ENCODE measurements around the gene OR6C74.

DNA sequence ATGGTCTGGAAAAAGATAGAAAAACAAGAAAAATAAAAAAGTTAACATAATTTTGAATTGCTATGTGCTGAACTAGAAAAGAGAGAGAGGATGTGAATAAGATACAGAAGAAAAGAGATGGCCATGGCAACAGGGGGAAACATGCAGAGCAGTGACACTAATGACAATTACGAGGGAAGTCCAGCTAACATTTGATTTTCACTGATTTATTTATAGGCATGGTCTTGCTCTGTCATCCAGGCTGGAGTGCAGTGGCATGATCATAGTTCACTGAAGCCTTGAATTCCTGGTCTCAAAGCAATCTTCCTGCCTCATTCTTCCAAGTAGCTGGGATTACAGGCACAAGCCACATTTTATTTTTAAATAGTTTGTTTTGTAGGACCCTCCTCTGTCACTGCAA lies 1.8 kb downstream of the OR6C74 start:
- TF ChIP-seq, protein P1, sequence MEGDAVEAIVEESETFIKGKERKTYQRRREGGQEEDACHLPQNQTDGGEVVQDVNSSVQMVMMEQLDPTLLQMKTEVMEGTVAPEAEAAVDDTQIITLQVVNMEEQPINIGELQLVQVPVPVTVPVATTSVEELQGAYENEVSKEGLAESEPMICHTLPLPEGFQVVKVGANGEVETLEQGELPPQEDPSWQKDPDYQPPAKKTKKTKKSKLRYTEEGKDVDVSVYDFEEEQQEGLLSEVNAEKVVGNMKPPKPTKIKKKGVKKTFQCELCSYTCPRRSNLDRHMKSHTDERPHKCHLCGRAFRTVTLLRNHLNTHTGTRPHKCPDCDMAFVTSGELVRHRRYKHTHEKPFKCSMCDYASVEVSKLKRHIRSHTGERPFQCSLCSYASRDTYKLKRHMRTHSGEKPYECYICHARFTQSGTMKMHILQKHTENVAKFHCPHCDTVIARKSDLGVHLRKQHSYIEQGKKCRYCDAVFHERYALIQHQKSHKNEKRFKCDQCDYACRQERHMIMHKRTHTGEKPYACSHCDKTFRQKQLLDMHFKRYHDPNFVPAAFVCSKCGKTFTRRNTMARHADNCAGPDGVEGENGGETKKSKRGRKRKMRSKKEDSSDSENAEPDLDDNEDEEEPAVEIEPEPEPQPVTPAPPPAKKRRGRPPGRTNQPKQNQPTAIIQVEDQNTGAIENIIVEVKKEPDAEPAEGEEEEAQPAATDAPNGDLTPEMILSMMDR (IDR thresholded peaks at IDR 0.05 in 2 of 3, conservative IDR thresholded peaks at IDR 0.05 in 1 of 3; ENCODE audit: borderline replicate concordance in 1 of 3, insufficient read depth in 1 of 3, low read depth in 2 of 3, low read length in 2 of 3): no peak
- TF ChIP-seq EZH2 (IDR thresholded peaks at IDR 0.05): no peak
- TF ChIP-seq, protein P2, sequence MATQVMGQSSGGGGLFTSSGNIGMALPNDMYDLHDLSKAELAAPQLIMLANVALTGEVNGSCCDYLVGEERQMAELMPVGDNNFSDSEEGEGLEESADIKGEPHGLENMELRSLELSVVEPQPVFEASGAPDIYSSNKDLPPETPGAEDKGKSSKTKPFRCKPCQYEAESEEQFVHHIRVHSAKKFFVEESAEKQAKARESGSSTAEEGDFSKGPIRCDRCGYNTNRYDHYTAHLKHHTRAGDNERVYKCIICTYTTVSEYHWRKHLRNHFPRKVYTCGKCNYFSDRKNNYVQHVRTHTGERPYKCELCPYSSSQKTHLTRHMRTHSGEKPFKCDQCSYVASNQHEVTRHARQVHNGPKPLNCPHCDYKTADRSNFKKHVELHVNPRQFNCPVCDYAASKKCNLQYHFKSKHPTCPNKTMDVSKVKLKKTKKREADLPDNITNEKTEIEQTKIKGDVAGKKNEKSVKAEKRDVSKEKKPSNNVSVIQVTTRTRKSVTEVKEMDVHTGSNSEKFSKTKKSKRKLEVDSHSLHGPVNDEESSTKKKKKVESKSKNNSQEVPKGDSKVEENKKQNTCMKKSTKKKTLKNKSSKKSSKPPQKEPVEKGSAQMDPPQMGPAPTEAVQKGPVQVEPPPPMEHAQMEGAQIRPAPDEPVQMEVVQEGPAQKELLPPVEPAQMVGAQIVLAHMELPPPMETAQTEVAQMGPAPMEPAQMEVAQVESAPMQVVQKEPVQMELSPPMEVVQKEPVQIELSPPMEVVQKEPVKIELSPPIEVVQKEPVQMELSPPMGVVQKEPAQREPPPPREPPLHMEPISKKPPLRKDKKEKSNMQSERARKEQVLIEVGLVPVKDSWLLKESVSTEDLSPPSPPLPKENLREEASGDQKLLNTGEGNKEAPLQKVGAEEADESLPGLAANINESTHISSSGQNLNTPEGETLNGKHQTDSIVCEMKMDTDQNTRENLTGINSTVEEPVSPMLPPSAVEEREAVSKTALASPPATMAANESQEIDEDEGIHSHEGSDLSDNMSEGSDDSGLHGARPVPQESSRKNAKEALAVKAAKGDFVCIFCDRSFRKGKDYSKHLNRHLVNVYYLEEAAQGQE (IDR thresholded peaks at IDR 0.05; ENCODE audit: low read depth): no peak
- TF ChIP-seq POLR2A (IDR thresholded peaks at IDR 0.05; ENCODE audit: borderline replicate concordance, extremely low read depth, insufficient read depth, insufficient read length): no peak
- TF ChIP-seq, protein P3, sequence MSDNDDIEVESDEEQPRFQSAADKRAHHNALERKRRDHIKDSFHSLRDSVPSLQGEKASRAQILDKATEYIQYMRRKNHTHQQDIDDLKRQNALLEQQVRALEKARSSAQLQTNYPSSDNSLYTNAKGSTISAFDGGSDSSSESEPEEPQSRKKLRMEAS (IDR thresholded peaks at IDR 0.05): no peak
- no peak for TF ChIP-seq EGR1 (IDR thresholded peaks at IDR 0.05; ENCODE audit: low read depth)
- TF ChIP-seq JUND (IDR thresholded peaks at IDR 0.05): no peak
- TF ChIP-seq POLR2AphosphoS5 (IDR thresholded peaks at IDR 0.05; ENCODE audit: low read depth, low read length): no peak
- TF ChIP-seq, protein P4, sequence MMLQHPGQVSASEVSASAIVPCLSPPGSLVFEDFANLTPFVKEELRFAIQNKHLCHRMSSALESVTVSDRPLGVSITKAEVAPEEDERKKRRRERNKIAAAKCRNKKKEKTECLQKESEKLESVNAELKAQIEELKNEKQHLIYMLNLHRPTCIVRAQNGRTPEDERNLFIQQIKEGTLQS (IDR thresholded peaks at IDR 0.05): no peak
- TF ChIP-seq SIN3A (IDR thresholded peaks at IDR 0.05; ENCODE audit: low read depth): no peak
- no peak for TF ChIP-seq FOSL1 (IDR thresholded peaks at IDR 0.05; ENCODE audit: low read depth)
- no peak for TF ChIP-seq ZNF274 (IDR thresholded peaks at IDR 0.05; ENCODE audit: low read depth, low read length)
